Measurements from ENCODE around the gene EXOSC7.
"Not testable (repeated sequence)": the region's sequence is repeated elsewhere in the genome, so short reads cannot be mapped to it uniquely, and the experiment has no call there.

Gene EXOSC7

DNA sequence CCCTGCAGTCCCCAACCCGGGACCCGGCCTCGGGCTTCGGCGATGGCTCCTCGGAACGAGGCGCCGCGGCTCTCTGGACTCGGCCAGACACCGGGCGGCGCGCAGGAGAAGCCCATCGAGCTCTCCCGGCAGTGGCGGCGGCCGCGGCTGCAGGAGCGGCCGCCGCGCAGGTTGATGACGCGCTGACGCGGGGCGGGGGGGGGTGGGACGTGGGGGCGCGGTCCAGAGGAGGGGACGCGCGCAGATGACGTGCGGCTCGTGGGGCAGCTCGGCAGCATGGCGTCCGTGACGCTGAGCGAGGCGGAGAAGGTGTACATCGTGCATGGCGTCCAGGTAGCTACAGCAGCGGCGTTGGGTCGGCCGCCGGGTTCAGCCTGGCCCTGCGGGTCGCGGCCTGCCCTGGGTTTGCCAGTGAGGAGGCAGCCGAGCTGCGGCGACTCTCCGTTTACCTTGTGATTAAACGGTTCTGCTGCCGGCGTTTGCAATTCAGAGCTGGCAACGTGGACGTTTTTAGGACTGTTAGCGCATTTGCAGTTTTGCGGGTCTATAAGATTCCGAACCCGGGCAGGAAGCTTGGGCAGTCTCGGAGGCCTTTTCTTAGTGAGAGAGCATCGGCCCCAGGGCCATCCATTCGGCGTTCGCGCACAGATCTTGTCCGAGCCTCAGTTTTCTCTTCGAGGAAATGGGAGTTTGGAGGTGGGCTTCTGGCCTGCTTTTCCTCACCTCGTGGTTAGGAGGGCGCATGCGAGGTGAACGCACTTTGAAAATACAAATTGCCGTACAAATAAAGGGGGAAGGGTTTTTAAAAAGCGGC lies at the start of gene EXOSC7, which contains the start of gene ZDHHC3:
EXOSC7 (plus strand) TSS at position 243 of the 814 bp plus-strand sequence; CDS start at position 277, 34 bp downstream.
ZDHHC3 (minus strand) TSS at position 173 of the 814 bp plus-strand sequence. CDS start 16,738 bp downstream, outside the sequence.
- peak; percentile 99 for DNase-seq (ENCODE audit: low spot score)

DNA sequence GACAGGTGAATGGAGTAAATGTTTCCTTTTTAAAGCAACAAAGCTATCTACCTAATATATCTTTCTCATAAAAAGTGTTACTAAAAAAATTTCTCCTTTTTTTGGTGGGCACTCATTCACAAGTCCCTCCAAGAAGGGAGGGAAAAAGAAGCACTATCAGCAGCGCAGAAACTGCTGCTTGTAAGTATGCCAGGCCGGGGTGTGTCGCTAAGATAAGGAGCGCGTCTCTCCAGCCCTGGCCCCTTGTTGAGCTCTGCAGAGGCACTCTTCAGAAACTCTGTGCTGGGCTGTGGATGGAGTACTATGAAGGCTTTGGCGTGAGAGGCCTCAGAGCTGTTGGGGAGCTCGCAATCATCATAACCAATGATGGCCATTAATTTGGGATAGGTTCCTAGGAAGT lies 49.1 kb upstream of the EXOSC7 start:
- no peak for DNase-seq (ENCODE audit: low spot score)

DNA sequence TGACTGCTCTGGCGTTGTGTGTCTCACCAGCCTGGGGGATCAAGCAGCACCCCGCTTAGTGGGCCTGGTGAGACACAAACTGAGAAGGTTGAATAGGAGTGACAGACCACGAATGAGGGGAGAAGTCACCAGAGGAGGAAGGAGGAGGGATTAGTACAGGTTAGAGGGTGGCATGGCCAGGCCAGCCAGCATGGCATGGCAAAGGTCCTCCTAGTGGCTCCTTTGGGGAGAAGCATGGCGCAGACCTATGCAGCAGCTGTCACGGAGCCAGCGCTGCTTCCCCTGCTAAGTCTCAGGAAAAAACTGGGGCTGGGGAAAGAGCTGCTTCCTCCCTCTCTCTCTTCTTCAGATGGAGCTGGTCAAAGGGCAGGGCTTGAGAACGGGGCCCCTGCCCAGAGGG lies 48.7 kb upstream of the EXOSC7 start:
- DNase-seq (ENCODE audit: low spot score), result no peak

DNA sequence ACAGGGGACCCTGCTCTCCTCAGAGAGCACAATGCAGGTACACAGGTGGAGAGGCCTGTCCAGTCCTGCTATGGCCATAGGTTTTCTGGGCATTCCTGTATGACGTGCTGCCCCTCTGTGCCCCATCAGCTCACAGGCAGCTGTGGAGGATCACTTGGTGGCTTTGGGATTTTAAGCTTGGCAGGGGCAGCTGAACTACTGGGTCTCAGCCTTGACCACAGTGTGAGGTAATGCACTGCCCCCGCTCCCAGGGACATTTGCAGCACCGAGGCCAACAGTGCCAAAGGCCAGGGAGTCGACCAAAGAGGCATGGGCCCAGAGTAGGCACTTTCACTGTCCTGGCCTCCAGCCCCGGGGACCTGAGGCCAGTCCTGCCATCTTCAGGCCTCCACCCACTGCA lies 46.3 kb upstream of the EXOSC7 start:
- no peak for DNase-seq (ENCODE audit: low spot score)

DNA sequence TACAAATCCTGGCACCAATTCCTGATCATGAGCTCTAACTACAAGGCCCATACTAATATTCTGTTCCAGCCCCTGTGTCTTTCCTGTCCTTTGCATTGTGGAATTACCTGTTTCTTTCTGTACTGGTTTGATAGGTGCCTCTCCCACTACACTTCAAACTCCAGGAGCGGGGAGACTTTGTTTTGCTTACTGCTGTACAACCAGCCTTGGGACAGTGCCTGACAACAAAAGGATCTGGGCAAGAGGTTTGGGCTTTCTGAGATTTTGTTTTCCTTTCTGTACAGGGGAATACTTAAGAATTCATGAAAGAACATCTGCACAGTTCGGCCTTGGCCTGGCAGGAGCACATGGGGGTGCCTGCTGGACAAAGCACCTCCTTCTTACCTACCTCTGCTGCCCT lies 45.1 kb upstream of the EXOSC7 start:
- DNase-seq (ENCODE audit: low spot score), result no peak

DNA sequence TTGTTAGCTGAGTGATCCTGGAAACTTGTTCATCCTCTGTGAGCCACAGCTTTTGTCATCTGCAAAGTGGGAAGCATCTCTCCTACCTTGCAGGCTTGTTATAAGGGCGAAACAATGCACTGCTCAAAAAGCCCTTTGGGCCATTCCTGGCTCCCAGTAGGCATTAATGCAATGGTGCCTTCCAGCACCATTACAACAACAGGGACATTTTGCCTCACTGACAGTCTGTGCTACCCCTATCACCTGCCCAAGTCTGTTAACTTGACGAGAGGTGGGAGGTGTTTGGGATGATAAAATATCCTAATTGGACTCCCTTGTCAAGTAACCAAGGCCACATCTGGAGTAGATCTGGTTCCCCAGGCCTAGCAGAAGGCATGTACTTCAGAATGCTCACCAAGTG lies 44.3 kb upstream of the EXOSC7 start:
- DNase-seq (ENCODE audit: low spot score), result no peak

DNA sequence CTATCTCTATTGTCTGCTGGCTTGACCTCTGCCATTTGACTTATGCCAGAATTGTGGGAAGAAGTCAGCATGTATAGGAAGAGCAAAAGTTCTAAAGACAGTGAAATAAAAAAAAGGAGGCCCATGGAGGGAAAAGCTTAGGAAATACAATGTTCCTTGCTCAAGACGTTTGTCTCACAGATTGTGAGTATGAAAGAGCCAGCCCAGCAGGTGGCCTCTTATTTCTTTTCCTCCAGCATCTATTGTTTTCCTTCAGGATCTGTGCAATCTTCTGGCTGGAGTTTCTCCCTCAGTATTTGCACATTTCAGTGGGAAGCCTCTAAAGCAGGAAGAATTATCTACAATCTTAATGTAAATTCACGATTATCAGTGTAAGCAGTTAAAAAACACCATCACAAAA lies 43.8 kb upstream of the EXOSC7 start:
- no peak for DNase-seq (ENCODE audit: low spot score)

DNA sequence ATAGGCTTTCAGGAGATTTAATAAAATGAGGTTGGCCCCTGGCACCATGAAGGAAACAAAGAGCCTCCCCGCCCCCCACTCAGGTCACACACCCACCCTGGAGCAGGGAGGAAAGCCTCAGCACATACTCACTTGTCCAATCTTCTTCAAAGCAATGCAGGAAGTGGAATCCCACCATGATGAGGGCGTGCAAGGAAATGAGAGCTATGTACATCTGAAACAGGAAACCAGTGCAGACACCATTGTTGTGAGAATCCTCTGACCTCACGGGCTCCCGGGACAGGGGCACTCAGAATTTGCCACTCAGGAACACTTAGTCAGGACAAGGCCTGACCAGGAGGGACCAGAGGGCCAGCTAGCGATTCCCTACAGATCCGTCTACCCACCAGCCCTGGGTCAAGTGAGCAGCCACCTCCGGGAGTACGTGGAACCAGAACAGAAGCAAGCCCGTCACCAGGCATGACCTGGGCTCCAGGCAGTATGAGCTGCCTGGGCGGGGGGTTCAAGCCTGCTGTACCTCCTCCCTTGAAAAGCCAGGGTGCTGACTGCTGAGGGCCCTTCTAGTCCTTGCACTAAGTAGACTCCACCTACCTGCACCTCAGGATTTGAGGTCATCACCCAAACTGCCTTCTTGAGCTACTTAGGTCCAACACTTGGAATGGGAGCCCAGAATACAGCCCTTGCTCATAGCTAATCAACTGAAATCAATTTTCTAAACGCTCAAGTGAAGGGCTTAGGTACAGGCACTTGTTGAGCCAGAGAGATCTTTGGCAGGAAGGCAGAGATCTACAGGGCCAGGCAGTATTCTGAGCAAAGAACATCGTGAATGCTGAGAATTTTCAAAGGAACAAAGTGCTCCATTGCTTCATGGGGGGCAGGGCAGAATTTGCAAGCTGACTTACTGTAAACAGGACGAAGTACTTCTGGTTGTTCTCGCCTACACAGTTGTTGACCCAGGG lies 42.8 kb upstream of the EXOSC7 start:
- no peak for DNase-seq (ENCODE audit: low spot score)

DNA sequence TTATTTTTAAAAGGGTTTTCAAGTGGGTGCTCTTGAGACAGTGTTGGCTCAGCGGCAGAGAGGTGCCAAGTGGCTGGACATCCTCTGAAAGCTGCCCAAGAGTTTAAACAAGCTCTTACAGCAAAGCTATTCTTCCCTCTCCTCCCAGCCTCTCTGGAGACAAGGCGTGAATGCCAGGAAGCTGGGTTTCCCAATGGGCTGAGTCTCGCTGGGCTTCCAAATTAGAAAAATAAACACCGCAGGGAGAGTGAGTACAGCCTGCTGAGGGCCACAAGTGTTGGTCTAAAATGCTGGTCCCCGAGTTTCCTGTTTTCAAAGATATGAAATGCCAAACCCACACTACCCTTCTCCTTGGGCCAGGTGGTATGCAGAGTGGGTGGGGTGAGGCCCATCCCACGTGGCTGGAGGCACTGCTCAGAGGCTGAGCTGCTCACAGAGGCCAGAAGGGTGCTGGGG lies 36.4 kb upstream of the EXOSC7 start:
- DNase-seq (ENCODE audit: low spot score), result no peak

DNA sequence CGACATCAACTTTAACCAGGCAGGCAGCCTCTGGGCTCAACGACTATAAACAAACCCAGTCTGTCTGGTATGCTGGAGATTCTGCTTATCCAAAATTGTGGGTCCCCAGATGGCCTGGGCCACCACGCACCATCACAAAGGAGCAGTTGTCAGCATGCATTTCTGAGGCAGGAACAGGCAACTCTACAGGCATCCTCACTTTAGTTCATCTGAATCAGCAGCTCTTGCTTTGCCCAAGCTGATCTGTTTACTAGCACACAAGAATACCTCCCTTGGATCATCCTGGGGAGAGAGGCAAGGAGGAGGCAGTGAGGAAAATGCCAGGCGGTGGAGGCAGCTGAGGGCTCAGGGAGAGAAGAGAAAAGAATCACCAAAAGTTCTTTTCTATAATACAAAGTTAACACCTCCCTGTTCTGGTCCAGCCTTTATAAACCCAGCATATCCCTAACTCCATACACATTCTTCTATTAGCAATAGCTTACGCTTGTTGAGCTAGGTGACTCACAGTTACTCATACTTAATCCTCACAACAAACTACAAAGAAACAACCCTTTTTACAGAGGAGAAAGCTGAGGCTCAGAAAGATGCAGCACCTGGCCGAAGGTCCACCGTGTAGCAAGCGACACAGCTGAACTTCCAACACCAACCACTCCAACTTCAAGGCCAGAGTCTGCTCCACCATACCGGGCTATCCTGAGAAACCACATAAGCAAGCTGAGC lies 33.7 kb upstream of the EXOSC7 start:
- peak; percentile 62 for DNase-seq (ENCODE audit: low spot score)

DNA sequence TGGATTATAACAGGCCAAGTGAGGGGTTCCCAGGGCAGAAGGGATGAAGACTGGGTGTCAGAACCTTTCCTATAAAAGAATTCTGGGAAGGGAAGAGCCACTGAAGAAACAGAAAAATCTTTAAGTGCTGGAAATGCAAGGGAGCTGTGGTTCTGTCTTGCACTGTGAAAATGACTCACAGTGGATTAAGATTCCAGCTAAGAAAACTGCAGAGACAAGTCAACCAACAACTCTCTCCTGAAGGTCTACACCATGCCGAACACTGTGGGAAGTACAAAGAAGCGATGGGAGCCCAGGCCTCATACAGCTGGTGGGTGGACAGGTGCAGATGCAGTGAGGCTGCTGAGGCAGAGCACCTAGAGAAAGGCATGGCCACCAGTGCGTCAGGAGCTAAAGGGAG lies 27.8 kb upstream of the EXOSC7 start:
- no peak for DNase-seq (ENCODE audit: low spot score)

DNA sequence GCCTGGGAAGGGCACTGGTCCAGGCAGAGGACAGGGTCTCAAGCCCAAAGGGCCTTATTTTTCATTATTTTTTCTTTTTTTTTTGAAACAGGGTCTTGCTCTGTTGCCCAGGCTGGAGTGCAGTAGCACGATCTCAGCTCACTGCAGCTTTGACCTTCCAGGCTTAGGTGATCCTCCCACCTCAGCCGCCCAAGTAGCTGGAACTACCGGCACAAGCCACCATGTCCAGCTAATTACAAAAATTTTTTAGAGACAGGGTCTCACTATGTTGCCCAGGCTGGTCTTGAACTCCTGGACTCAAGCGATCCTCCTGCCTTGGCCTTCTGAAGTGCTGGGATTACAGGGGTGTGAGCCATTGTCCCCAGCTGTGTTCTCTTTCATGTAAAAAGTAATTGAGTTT lies 26.3 kb upstream of the EXOSC7 start:
- not testable (repeated sequence) for DNase-seq (ENCODE audit: low spot score)

DNA sequence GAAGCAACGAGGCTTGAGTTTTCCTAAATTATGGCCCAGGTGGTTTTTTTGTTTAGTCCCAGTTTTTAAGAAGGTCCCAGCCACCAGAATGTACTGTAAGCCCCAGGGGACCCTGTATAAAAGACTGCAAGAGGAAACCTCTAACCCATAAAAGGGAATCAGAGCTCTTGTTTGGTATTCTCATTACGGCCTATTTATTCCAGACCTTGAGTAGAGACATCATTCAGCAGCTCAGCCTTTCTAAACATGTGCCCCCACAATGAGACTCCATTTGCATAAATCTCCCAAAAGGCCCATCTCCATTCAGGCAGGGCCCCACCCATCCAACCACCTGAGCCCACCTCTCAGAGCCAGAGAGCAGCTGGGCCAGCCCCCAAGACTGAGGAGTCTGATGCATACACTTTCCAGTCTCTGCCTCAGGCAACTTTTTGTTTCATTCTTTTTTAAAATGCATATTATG lies 25.7 kb upstream of the EXOSC7 start:
- no peak for DNase-seq (ENCODE audit: low spot score)

DNA sequence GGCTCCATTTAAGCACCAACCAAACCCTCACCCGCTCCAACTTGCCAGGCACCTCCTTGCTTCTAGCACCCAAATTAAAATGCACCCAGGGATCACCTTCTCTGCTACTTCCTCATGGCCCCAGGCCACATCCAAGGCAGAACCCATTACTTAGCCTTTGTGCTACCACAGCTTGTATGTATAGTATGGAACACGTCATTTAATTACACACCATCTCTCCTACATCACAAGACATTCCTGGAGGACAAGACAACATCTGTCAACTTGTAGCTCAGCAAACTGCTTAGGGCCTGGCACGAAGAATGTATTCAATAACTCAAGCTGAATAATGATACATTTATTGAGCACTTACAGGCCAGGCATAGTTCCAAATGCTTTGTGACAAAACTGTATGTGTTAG lies 23.4 kb upstream of the EXOSC7 start:
- DNase-seq (ENCODE audit: low spot score), result no peak

DNA sequence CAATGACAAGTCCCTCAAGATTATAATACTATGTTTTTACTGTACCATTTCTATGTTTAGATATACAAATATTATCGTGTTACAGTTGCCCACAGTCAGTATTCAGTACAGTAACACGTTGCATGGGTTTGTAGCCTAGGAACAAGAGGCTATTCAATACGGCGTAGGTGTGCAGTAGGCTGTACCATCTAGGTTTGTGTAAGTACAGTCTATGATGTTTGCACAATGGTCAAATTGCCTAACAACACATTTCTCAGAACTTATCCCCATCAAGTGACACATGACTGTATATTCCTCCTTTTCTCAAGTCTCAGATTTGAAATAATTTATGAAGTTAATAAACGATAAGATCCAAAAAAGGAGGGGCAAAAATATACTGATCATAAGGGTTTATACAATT lies 21.7 kb upstream of the EXOSC7 start:
- DNase-seq (ENCODE audit: low spot score), result no peak

DNA sequence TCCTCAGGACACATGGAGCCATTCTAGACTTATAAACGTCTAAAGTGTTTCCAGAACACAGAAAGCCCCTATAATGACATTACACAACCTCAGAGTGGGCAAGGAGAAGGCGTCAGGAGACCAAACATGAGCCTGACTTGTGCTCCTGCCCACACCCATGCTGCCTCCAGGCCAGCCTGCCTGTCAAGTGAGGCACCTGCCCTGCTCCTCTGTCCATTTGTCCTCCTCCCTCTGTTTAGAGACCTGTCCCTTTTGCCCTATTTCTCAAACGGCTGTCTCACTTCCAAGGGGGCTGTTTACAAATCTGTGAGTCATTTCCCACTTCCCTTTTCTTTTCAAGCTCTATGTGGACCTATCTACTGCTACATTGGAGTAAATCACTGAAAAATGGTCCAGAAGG lies 21.1 kb upstream of the EXOSC7 start:
- DNase-seq (ENCODE audit: low spot score), result no peak

DNA sequence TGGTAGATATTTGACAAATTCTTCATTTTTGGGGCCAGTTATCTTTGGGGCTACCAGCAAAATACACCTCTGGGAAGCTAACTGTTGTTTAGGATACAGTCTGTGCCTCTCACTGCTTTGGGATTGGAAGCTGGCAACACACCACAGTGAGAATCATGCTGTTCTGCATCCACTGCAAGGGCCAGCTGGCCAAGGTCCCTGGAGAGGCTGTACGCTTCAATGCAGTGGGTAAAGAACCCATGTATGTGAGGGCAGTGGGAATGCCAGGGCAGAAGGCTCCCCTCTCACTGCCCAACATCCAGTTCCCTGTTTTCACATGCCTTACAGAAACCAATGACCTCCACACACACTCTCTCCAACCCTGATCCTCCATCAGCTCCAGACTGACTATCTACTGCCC lies 20.1 kb upstream of the EXOSC7 start:
- no peak for DNase-seq (ENCODE audit: low spot score)

DNA sequence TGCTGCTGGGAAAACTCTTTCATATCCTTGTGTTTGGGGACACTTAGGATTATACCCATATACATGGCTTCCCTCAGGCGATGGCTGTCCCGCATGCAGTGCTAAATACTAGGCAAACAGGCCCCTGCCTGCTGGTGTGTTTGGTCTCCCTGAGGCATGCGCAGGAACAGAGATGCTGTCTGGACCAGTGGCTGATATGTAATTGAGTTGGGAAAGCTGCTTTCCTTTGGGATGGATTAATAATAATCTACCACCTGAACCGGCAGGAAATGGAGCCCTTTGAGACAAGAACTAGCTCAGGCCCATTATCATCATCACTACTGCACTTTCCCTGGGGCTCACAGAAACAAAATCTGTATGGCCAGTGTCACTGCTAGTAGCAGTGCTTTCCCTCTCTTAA lies 18.1 kb upstream of the EXOSC7 start:
- no peak for DNase-seq (ENCODE audit: low spot score)

DNA sequence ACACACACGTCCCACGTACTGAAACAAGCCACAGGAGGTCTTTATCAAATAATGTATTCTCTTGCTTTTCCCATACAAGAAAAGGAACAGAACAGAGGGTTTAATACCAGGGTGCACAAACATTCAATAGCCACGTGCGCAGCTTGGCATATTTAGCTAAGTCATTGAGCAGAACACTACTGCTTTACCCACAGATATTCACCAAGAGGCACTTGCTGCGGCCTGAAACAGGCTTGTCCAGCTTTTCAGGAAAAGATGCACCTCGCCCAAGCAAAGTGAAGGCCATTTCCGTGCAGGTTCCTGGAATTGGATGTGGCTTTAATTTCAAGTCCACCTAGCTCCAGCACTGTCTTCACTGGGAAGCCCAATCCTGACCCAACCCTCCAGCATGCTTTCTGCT lies 17.7 kb upstream of the EXOSC7 start:
- no peak for DNase-seq (ENCODE audit: low spot score)

DNA sequence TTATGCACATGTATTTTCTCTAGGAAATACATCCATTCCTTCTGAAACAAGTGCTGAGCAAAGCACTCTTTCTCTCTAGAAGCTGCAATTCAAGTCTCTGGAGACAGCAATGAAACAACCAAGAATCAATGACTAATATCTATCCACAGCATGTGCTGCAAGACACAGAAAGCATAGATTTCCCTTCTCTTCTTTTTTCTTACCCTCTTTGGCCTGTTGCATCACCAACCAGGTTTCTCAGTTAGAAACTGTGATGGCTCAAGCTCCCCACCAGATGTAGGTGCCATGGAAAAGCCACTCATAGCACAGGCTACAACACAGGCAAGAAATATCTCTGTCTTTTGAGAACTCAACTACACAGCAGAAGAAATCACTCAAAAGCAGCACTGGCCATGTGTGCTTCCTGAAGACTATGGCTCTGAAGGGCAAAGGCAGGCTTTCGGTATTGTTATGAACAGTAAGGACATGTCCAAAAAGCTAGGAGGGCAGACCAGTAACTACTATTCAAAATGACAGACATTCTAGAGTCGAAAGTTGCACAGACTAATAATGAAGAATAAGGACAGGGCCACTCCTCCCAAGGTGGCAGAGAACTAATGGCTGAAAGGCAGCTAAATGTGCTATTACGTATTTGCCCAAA lies 15.5 kb upstream of the EXOSC7 start:
- no peak for DNase-seq (ENCODE audit: low spot score)

DNA sequence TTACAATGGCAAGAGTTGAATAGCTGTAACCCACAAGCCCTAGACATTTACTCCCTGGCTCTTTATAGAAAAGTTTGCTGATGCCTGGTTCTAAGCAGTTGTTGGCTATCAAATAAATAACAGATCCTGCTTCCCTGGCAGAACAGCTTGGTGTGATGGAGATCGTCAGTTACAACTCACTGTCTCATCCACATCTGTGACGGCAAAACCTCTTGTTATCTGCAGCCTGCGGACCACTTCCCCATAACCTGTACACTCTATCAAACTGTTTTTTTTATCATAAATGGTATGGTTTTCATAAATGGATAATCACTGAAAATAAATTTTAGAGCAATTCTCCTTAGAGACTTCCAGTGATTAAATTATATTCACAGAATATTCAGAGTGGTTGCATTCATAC lies 14.2 kb upstream of the EXOSC7 start:
- no peak for DNase-seq (ENCODE audit: low spot score)
